ENCODE measurements around the gene ARFGAP2.

DNA sequence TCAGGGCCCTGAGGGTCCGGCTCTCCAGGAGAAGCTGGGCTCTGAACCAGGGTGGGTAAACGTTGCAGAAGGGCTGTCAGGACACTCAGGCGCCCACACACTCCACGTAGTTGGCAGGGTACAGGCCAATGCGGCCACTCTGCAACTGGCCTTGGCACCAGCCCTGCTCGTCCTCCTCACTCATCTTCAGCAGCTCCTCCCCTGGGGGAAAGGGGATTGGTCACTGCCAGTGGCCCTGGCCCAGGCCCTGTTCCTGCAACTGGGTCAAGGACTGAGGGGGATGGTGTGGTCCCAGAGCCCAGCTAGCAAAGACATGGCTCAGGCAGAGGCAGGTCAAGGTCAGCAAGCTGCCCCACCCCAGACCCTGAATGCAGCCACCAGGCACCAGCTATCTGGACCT is 1.2 kb upstream of the ARFGAP2 start:
- no peak for TF ChIP-seq ZNF764 (CRISPR knock-in tag; IDR thresholded peaks at IDR 0.05; ENCODE audit: low read depth)
- TF ChIP-seq KDM1A (IDR thresholded peaks at IDR 0.05) = no peak
- TF ChIP-seq POLR2A (conservative IDR thresholded peaks at IDR 0.05) = no peak
- TF ChIP-seq, protein P1, sequence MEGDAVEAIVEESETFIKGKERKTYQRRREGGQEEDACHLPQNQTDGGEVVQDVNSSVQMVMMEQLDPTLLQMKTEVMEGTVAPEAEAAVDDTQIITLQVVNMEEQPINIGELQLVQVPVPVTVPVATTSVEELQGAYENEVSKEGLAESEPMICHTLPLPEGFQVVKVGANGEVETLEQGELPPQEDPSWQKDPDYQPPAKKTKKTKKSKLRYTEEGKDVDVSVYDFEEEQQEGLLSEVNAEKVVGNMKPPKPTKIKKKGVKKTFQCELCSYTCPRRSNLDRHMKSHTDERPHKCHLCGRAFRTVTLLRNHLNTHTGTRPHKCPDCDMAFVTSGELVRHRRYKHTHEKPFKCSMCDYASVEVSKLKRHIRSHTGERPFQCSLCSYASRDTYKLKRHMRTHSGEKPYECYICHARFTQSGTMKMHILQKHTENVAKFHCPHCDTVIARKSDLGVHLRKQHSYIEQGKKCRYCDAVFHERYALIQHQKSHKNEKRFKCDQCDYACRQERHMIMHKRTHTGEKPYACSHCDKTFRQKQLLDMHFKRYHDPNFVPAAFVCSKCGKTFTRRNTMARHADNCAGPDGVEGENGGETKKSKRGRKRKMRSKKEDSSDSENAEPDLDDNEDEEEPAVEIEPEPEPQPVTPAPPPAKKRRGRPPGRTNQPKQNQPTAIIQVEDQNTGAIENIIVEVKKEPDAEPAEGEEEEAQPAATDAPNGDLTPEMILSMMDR (IDR thresholded peaks at IDR 0.05 in 2 of 3, conservative IDR thresholded peaks at IDR 0.05 in 1 of 3; ENCODE audit: insufficient read depth in 2 of 3, low read depth in 1 of 3, low read length in 3 of 3) = no peak
- TF ChIP-seq ZBTB17 (CRISPR knock-in tag; IDR thresholded peaks at IDR 0.05) = no peak
- TF ChIP-seq ZNF431 (CRISPR knock-in tag; IDR thresholded peaks at IDR 0.05) = no peak
